C4-2B (cell line): ENCODE measurements around the gene RINL.

Source experiments
- ZFX ChIP-seq: fragments of 450-650 bp; IDR thresholded peaks from 2 replicates; pipeline ENCODE4 v1.6.1; 2017
- TF ChIP-seq, protein P1 (sequence below): fragments of 450-650 bp; conservative IDR thresholded peaks from 2 replicates; pipeline ENCODE4 v1.5.1; 2017; ENCODE audit warnings: mild to moderate bottlenecking

DNA sequence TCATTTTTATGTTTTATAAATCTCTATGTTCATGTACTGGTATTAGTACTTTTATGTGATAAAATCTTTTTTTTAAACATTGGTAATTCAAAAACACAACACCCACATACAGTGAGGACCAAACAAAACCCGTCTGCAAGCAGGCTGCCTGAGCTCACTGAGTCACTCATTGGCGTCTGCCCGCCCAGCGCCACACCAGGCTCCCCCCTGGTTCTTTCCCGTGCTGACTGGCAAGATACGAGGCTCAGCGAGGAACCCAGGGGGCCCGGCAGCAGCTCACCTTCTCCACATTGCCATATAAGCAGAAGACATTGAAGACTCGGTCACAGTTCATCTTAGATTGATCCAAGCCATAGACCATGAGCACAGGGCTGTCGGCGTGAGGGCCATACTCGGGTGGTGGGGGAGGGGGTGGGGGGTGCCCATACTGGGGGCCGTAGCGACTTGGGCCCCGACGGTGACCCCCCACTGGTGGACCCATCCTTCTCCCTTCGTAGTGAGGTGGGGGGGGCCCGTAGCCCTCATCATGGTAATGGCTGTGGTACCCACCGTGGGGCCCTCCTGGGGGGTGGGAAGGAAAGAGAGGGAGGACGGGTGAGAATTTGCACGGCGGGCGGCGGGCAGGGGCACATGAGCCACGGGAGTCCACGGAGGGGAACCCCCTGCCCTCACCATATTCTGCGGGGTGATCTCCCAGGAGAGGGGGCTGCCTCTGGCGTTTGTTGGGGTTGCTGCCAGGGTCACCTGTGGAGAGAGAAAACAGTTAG lies 38.1 kb downstream of the RINL start:
- TF ChIP-seq, protein P1, sequence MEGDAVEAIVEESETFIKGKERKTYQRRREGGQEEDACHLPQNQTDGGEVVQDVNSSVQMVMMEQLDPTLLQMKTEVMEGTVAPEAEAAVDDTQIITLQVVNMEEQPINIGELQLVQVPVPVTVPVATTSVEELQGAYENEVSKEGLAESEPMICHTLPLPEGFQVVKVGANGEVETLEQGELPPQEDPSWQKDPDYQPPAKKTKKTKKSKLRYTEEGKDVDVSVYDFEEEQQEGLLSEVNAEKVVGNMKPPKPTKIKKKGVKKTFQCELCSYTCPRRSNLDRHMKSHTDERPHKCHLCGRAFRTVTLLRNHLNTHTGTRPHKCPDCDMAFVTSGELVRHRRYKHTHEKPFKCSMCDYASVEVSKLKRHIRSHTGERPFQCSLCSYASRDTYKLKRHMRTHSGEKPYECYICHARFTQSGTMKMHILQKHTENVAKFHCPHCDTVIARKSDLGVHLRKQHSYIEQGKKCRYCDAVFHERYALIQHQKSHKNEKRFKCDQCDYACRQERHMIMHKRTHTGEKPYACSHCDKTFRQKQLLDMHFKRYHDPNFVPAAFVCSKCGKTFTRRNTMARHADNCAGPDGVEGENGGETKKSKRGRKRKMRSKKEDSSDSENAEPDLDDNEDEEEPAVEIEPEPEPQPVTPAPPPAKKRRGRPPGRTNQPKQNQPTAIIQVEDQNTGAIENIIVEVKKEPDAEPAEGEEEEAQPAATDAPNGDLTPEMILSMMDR = no peak
- TF ChIP-seq ZFX = no peak
